NCI-H748 (cell line): ENCODE data around the gene DDC.

ENCODE experiments used
- DNase-seq: peaks from one replicate; lab custom pipeline; 2025; ENCODE audit not compliant: unreplicated experiment; lab: John Stamatoyannopoulos, UW

The DDC gene, protein sequence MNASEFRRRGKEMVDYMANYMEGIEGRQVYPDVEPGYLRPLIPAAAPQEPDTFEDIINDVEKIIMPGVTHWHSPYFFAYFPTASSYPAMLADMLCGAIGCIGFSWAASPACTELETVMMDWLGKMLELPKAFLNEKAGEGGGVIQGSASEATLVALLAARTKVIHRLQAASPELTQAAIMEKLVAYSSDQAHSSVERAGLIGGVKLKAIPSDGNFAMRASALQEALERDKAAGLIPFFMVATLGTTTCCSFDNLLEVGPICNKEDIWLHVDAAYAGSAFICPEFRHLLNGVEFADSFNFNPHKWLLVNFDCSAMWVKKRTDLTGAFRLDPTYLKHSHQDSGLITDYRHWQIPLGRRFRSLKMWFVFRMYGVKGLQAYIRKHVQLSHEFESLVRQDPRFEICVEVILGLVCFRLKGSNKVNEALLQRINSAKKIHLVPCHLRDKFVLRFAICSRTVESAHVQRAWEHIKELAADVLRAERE

DNA sequence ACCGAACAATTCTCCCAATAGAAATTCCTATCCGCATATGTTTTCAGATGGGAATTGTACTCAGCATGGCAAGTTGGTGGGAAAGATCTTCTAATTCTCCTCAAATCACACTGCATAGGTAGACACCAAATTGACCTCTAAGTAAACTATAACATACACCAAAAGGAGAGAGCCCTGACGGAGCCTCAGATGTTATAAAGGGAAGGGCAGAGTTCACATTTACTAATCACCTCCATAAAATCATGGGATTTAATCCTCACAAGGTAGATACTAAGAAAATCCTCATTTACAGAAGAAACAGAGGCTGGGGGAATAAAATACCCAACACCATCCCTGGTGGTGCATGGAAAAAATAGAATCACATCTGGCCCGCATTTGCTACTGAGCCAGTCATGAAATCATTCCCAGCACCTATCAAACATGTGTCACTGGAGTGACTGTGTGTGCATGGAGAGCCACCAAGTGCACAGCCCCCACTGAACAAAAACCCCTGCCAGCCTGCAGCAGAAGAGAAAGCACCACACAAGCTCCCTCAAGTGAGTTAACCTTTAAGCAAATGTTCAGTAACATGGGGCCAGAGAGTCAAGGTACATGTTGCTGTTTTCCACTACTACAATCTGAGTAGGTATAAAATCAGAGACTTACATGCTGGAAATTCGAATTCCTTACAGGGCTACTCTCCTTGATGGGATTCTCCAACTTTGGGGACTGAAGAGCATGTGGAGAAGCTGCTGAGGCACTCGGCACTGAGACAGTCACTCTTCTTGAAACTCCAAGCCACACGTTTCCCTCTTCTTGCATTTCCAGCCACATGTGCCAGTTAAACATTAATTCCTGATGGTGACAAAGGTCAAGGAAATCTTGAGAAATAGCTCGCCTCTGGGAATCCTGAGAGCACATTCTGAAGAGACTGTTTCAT, at the start of gene DDC:
TSS of gene DDC (minus strand) at position 766 of the 919 bp plus-strand sequence. CDS start 21,320 bp downstream, outside the sequence.
- no peak for DNase-seq

- DNase-seq, result no peak
Observed at GRCh38 chr7:50613473-50613872, 48.3 kb upstream of the DDC start.

- DNase-seq, result no peak
Observed at GRCh38 chr7:50612704-50613103, 47.5 kb upstream of the DDC start.

DNA sequence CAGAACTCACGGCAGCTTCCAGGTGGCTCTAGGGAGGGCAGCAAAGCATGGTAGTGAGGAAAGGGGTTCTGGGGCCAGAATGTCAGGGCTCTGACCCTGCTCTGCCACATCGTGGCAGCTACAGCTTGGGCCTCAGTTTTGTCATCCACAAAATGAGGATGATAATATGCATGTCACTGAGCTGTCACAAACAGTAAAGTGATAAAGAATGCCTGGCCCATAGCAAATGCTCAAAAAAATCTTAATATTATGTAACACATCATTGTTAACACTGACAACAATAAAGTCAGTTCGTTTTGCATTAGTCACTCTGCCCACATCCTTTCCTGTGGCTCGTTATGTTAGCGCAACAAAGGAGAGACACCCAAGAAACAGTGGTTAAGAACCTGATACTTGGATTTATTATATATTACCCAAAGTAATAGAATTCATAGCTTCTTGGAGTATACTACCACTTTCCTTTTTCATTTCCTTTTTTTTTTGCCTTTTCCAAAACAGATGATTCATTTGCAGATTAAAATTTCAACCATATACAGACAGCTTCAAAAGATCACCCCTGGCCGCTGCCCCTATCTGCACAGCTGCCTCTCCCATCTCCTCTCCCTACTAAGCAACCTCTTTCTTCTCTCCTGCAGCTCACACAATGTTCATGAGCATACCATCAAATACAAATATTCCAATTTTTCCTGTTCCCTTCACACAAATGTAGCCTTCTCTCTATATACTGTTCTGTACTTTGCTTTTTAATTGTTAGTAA, 45.5 kb upstream of the DDC start:
- no peak for DNase-seq

GRCh38 chr7:50608196-50608906, 43.1 kb upstream of the DDC start:
- DNase-seq, result no peak

DNA sequence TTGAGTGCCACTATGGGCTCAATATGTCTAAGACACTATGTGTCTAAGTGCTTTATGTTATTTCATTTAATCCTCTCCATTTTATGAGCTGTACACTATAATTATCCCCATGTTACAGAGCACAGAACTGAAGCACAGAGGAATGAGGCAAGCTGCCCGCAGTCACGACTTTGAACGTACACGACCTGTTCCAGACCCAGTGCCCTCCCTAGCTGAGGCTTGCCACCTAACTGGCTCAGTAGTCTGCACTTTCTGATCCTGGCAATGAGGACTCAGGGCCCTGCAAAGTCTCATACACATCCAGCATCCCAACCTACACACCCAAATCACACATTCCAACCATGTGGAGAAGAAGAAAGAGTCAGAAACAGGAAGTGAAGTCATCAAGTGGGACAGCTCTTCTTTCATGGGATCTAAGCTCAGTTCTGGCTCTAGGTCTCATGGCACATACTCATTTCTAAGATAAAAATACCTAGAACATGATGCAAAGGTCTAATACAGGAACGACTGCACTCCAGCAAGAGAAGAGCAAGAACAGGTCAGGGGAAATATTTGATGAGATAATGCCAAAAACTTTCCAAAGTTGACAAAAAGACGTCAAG, 42.4 kb upstream of the DDC start:
- DNase-seq, result no peak

DNA sequence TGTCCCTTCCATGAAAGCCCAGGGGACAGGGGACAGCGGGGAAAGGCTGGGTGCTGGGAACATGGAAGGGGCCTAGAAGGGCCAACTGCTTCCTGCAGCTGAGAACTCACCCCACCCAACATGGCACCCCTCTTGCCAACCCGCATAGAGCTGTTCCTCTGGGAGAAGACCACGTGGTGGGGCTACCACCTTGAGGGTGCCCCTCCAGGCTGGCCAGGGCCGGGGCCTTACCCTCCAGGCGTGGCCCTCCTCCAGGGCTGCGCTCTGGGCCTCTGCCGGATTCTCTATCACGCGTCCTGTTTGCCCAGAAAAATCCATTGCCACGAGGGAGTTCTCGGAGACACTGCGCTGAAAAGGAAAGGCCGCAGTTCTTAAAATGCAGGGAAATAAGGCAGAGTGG, 39.9 kb upstream of the DDC start:
- no peak for DNase-seq

DNA sequence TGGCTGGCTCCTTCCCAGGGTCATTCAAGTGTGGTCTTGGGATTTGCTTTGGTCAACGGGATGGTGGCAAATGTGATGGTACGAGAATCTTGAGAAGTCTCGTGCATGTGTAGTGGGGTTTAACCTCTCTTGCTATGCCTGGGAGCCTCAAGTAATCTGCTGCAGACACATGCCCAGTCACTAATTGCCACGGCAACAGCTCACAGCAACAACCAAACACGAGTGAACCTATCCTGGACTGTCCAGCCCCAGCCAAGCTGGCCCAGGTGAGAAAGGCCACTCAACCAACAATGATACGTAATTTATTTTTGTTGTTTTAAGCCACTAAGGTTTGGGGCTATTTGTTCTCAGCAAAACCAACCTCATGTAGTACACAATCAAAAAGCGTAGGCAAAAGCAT, 38.1 kb upstream of the DDC start:
- DNase-seq, result peak; percentile 15

GRCh38 chr7:50599385-50599784, 34.2 kb upstream of the DDC start:
- peak; percentile 85 for DNase-seq

GRCh38 chr7:50598460-50599343, 33.5 kb upstream of the DDC start:
- DNase-seq, result peak; percentile 80

DNA sequence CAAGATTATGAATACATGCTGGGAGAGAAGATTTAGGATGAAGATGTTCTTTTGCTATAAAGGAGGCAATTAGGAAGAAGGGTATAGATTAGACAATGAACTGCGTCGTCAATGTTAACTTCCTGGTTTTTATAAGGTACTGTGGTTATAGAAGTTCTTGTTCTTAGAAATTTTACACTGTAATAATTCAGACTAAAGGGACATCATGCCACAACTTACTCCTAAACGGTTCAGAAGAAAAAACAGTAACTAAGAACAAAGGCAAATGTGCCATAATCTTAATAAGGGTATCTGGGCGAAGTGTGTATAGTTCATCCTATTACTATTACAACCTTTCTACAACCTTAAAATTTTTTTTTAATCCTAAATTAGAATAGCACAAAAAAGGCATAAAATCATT, 31.3 kb upstream of the DDC start:
- no peak for DNase-seq

DNA sequence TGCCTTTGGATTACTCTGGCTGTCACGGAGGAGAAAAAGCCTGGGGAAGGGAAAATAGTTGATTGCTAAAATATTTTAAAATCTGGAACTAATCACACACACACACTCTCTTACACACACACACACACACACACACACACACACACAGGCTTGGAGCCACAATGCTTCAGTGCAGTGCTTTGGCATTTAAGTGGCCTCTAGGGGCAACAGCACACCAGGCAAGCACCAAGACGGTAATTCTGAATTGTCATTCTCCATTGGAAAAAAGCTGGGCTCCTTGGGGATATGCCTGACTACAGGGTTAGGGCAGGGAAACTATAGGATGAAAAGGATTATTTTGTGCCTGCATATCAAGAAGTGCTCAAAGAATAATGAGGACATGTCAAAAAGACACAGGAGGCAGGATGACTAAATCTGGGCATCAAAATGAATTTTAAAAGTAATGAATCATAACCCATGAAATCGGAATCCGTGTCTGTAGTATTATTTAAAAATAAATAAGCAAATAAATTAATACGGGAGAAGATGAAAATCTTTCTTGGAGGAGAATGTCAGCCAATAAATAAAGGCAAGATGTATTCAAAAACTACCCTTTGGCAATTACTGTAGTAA, 30.4 kb upstream of the DDC start:
- DNase-seq, result peak; percentile 42

- no peak for DNase-seq
Observed at GRCh38 chr7:50594734-50595485, 29.7 kb upstream of the DDC start.

- no peak for DNase-seq
Observed at GRCh38 chr7:50594136-50594535, 28.9 kb upstream of the DDC start.

GRCh38 chr7:50592940-50593339, 27.7 kb upstream of the DDC start:
- no peak for DNase-seq

- peak; percentile 32 for DNase-seq
Observed at GRCh38 chr7:50591480-50592438, 26.6 kb upstream of the DDC start.

- no peak for DNase-seq
Observed at GRCh38 chr7:50591098-50591479, 25.9 kb upstream of the DDC start.
